ENCODE data around the gene NSD1. TPM values are rescaled to one million over a fixed set of nuclear protein-coding genes. Genes with fewer than 3 reads are reported as not detected.

Gene NSD1
- total and polyA plus RNA-seq, 10 of the 15 experiments (the other 5 are each of a cell fraction or from before 2014, with no cell fraction given) = 7.0 to 57.9 (median 30.4) TPM

- ATAC-seq (peak; percentile 64), FAIRE-seq (peak; percentile 94), DNase-seq (ENCODE audit: low read depth, low spot score) (peak; percentile 77)
- H3K27ac ChIP-seq (ENCODE audit: control insufficient read depth, insufficient read depth) = peak overlapping the region; percentile 83
- peaks cover 48% of the 10 kb centered on the region for H3K4me1 ChIP-seq (ENCODE audit: control insufficient read depth, insufficient read depth, low read length)
- peaks cover 5 to 14% of the 10 kb centered on the region in 2 experiments; a peak in 3 of 4 replicates for H3K36me3 ChIP-seq (ENCODE audit: control insufficient read depth in 2 of 2, insufficient read depth in 2 of 2, low read length in 1 of 2)
- H3K27me3 ChIP-seq (replicated peaks in 1 of 2; ENCODE audit: control insufficient read depth in 2 of 2, insufficient read depth in 2 of 2, low read length in 1 of 2) = no peaks in the 10 kb centered on the region
- no peak overlapping the region for H2AFZ ChIP-seq (ENCODE audit: control insufficient read depth, low read depth, low read length)
- ChIA-PET RAD21 (ENCODE audit: unreplicated experiment) (interaction anchor here (0.5 to 1.9 kb wide), 6 partner anchors 10 to 186 kb away, joined by 3 to 12 read pairs (median 4); no protein-coding TSS in a partner anchor), CTCF (interaction anchor here (0.6 to 4.6 kb wide), 10 partner anchors 9 to 229 kb away, joined by 3 to 35 read pairs (median 5); partner anchors contain the start of gene RGS14), SMC1A (ENCODE audit: uncharacterized antibody, unreplicated experiment) (interaction anchor here (2.0 kb wide), 1 partner anchor 10 kb away, joined by 10 read pairs; the partner anchor contains the start of gene MXD3), POLR2A (interaction anchor here (0.5 to 2.2 kb wide), 6 partner anchors 90 to 757 kb away, joined by 3 to 11 read pairs (median 7); partner anchors contain the start of gene NSD1)
- H3K4me3 ChIP-seq = peak overlapping the region; percentile 34
- no peaks in the 10 kb centered on the region for H4K20me1 ChIP-seq (ENCODE audit: control insufficient read depth, insufficient read depth)
- intact Hi-C loops (cut with micrococcal nuclease; ENCODE audit: unreplicated experiment) = loop anchor here (5.0 to 10.0 kb wide), 3 partner anchors 163 to 294 kb away; partner anchors contain the start of gene TMED9
- peak overlapping the region; percentile 18 for H3K9ac ChIP-seq (ENCODE audit: control insufficient read depth, insufficient read depth, low read length)
- peaks cover 37% of the 10 kb centered on the region for H3K79me2 ChIP-seq (ENCODE audit: control insufficient read depth, insufficient read depth, low read length)
- no peaks in the 10 kb centered on the region for H3K9me3 ChIP-seq (replicated peaks; ENCODE audit: control insufficient read depth, insufficient read depth, low read length)
- WGBS (ENCODE audit: insufficient coverage, insufficient replicate concordance, low lambda C conversion rate, missing lambda C conversion rate) = 0% methylated on average over 4 of the region's 4 CpGs
- in situ Hi-C loops (cut with MboI) = no loop called here
- BruUV-seq (replicated peaks) = TSS peak; percentile 36
- peak overlapping the region; percentile 78 for H3K4me2 ChIP-seq (ENCODE audit: control insufficient read depth, insufficient read depth)
- TF ChIP-seq RCOR1 (conservative IDR thresholded peaks at IDR 0.05; ENCODE audit: low read depth, low read length) = no peak
- no peak for TF ChIP-seq POU2F2 (IDR thresholded peaks at IDR 0.05; ENCODE audit: borderline replicate concordance, low read depth, low read length)
- TF ChIP-seq SPI1 (IDR thresholded peaks at IDR 0.05; ENCODE audit: borderline replicate concordance, insufficient read depth, low read depth, low read length) = peak; percentile 96
- TF ChIP-seq E2F4 (IDR thresholded peaks at IDR 0.05; ENCODE audit: low read depth, low read length) = no peak
- TF ChIP-seq SMAD5 (IDR thresholded peaks at IDR 0.05; ENCODE audit: low read depth) = no peak
- peak; percentile 17; the same call in 1 of the 2 replicates for TF ChIP-seq ZBTB40 (IDR thresholded peaks at IDR 0.05; ENCODE audit: borderline replicate concordance)
- TF ChIP-seq NFYA (IDR thresholded peaks at IDR 0.05; ENCODE audit: borderline replicate concordance, low read depth, low read length) = no peak
- TF ChIP-seq CREB1 (IDR thresholded peaks at IDR 0.05; ENCODE audit: low read depth) = peak; percentile 68; the same call in 1 of the 2 replicates
- TF ChIP-seq NR2F1 (conservative IDR thresholded peaks at IDR 0.05) = no peak
- TF ChIP-seq CREM (IDR thresholded peaks at IDR 0.05; ENCODE audit: low read depth) = peak; percentile 65
- peak; percentile 86 for TF ChIP-seq DPF2 (IDR thresholded peaks at IDR 0.05)
- TF ChIP-seq KLF5 (IDR thresholded peaks at IDR 0.05; ENCODE audit: partially characterized antibody) = peak; percentile 70
- no peak for TF ChIP-seq PAX8 (IDR thresholded peaks at IDR 0.05)
- TF ChIP-seq NFYB (IDR thresholded peaks at IDR 0.05; ENCODE audit: insufficient read depth, low read depth, low read length) = no peak
- TF ChIP-seq EZH2 (IDR thresholded peaks at IDR 0.05; ENCODE audit: borderline replicate concordance, control insufficient read depth, low read depth, low read length) = no peak
- no peak for TF ChIP-seq IRF3 (IDR thresholded peaks at IDR 0.05)
- peak in 1 of 2 experiments; percentile 95; a peak in 2 of 4 replicates for TF ChIP-seq ETV6 (conservative IDR thresholded peaks at IDR 0.05 in 1 of 2, IDR thresholded peaks at IDR 0.05 in 1 of 2; ENCODE audit: borderline replicate concordance in 1 of 2, low read depth in 1 of 2)
Measured at GRCh38 chr5:177300236-177300880, 166.8 kb downstream of the NSD1 start.
